ENCODE measurements around the gene AMZ1. TPM values are rescaled to one million over a fixed set of nuclear protein-coding genes. Genes with fewer than 3 reads are reported as not detected.

Gene AMZ1
- total RNA-seq, 2 donors from 2014 or later: not detected

DNA sequence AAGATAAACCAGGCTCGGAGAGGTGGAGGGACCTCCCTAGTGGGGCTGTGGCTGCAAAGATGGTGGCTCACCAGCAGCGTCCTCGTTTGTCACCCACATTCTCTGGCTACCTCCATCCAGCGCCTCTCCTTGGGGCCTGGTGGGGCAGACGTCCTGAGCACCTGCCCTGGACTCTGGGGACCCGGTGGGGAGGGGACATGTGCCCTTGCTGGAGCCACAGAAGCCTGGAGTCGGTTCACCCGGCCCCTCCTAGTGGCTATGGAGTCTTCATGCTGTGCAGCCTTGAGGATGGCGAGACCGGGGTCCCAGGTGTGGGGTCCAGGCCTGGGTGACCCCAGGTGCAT, 41.7 kb upstream of the AMZ1 start:
- H3K4me3 Mint-ChIP-seq: no peak overlapping the region
- no peak for DNase-seq (ENCODE audit: low spot score)
- H3K27ac Mint-ChIP-seq: no peak overlapping the region
- H3K4me1 Mint-ChIP-seq (ENCODE audit: low read depth in 2 of 2): peaks cover 10 to 13% of the 10 kb centered on the region in 2 donors
- no peaks in the 10 kb centered on the region for H3K9me3 Mint-ChIP-seq
- H3K36me3 Mint-ChIP-seq: no peaks in the 10 kb centered on the region
- no peaks in the 10 kb centered on the region for H3K27me3 Mint-ChIP-seq
- no peak for ATAC-seq

DNA sequence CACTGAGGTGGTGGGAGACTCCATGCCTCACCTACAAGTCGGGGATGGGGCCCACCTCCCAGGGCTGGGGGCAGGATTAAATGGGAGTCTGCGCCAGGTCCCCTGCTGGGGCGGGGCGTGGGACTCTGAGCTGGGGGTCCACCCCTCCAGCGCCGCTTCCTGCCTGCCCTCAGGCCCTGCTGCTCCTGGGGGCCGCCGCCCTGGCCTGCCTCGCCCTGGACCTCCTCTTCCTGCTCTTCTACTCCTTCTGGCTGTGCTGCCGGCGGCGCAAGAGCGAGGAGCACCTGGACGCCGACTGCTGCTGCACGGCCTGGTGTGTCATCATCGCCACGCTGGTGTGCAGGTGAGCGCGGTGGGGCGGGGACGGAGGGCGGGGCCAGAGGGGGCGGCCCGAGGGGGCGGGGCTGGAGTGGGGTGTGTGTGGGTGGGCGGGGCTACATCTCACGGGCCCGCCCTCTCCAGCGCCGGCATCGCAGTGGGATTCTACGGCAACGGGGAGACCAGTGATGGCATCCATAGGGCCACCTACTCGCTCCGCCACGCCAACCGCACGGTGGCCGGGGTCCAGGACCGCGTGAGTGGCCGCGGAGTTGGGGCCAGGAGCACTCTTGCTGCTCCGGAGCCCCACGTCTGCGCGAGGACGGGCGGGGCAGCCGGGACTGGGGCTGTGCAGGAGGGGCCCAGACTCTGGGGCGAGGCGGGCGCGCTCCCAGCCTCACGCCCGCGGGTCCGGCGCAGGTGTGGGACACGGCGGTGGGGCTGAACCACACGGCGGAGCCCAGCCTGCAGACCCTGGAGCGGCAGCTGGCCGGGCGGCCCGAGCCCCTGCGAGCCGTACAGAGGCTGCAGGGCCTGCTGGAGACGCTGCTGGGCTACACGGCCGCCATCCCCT, 41.1 kb upstream of the AMZ1 start:
- H3K9me3 Mint-ChIP-seq: no peaks in the 10 kb centered on the region
- DNase-seq (ENCODE audit: low spot score): no peak
- no peak overlapping the region for H3K27ac Mint-ChIP-seq
- no peaks in the 10 kb centered on the region for H3K36me3 Mint-ChIP-seq
- ATAC-seq: no peak
- no peak overlapping the region for H3K4me3 Mint-ChIP-seq
- H3K4me1 Mint-ChIP-seq (ENCODE audit: low read depth in 2 of 2): peaks cover 10 to 13% of the 10 kb centered on the region in 2 donors
- H3K27me3 Mint-ChIP-seq: no peaks in the 10 kb centered on the region

GRCh38 chr7:2647594-2648172, 40.3 kb upstream of the AMZ1 start:
- no peak for ATAC-seq

GRCh38 chr7:2649139-2649838, 38.7 kb upstream of the AMZ1 start:
- no peak overlapping the region for H3K27ac Mint-ChIP-seq
- DNase-seq (ENCODE audit: low spot score) (no peak), ATAC-seq (no peak)
- no peaks in the 10 kb centered on the region for H3K36me3 Mint-ChIP-seq
- H3K27me3 Mint-ChIP-seq: no peaks in the 10 kb centered on the region
- H3K9me3 Mint-ChIP-seq: no peaks in the 10 kb centered on the region
- H3K4me3 Mint-ChIP-seq: no peak overlapping the region
- H3K4me1 Mint-ChIP-seq (ENCODE audit: low read depth in 2 of 2): peaks cover 10 to 12% of the 10 kb centered on the region in 2 donors

More at GRCh38 chr7:2647594-2648172, 40.3 kb upstream of the AMZ1 start:
- Mint-ChIP-seq H3K4me3 (no peak overlapping the region), H3K4me1 (ENCODE audit: low read depth in 2 of 2) (peaks cover 10 to 13% of the 10 kb centered on the region in 2 donors), H3K9me3 (no peaks in the 10 kb centered on the region), H3K27ac (no peak overlapping the region), H3K27me3 (no peaks in the 10 kb centered on the region), H3K36me3 (no peaks in the 10 kb centered on the region)
- no peak for DNase-seq (ENCODE audit: low spot score)

- peaks cover 7 to 8% of the 10 kb centered on the region in 2 donors for H3K4me1 Mint-ChIP-seq (ENCODE audit: low read depth in 2 of 2)
- H3K9me3 Mint-ChIP-seq: no peaks in the 10 kb centered on the region
- H3K36me3 Mint-ChIP-seq: no peaks in the 10 kb centered on the region
- DNase-seq (ENCODE audit: low spot score) (no peak), ATAC-seq (no peak)
- no peak overlapping the region for H3K27ac Mint-ChIP-seq
- H3K27me3 Mint-ChIP-seq: no peaks in the 10 kb centered on the region
- no peak overlapping the region for H3K4me3 Mint-ChIP-seq
These were observed 38.0 kb upstream of the AMZ1 start for GRCh38 chr7:2649991-2650390.

GRCh38 chr7:2650451-2650850, 37.6 kb upstream of the AMZ1 start:
- no peak overlapping the region for H3K27ac Mint-ChIP-seq
- no peaks in the 10 kb centered on the region for H3K36me3 Mint-ChIP-seq
- H3K4me1 Mint-ChIP-seq (ENCODE audit: low read depth in 2 of 2): peaks cover 2 to 3% of the 10 kb centered on the region in 2 donors
- no peak overlapping the region for H3K4me3 Mint-ChIP-seq
- no peaks in the 10 kb centered on the region for H3K27me3 Mint-ChIP-seq
- no peaks in the 10 kb centered on the region for H3K9me3 Mint-ChIP-seq
- ATAC-seq (no peak), DNase-seq (ENCODE audit: low spot score) (no peak)

- Mint-ChIP-seq H3K4me1 (ENCODE audit: low read depth in 2 of 2) (no peaks in the 10 kb centered on the region), H3K4me3 (no peak overlapping the region), H3K9me3 (no peaks in the 10 kb centered on the region), H3K36me3 (no peaks in the 10 kb centered on the region), H3K27ac (no peak overlapping the region), H3K27me3 (no peaks in the 10 kb centered on the region)
- ATAC-seq (peak in 1 of 2 donors; percentile 7), DNase-seq (ENCODE audit: low spot score) (no peak)
These were observed 36.7 kb upstream of the AMZ1 start for GRCh38 chr7:2651336-2651735.

GRCh38 chr7:2651847-2652735, 35.9 kb upstream of the AMZ1 start:
- no peak overlapping the region for H3K4me3 Mint-ChIP-seq
- H3K27ac Mint-ChIP-seq: no peak overlapping the region
- H3K4me1 Mint-ChIP-seq (ENCODE audit: low read depth in 2 of 2): peaks cover 2 to 3% of the 10 kb centered on the region in 2 donors
- DNase-seq (ENCODE audit: low spot score): no peak
- no peak for ATAC-seq
- peaks cover 2% of the 10 kb centered on the region for H3K36me3 Mint-ChIP-seq
- no peaks in the 10 kb centered on the region for H3K27me3 Mint-ChIP-seq
- no peaks in the 10 kb centered on the region for H3K9me3 Mint-ChIP-seq

- H3K4me3 Mint-ChIP-seq: no peak overlapping the region
- H3K36me3 Mint-ChIP-seq: peaks cover 6% of the 10 kb centered on the region
- ATAC-seq (no peak), DNase-seq (ENCODE audit: low spot score) (no peak)
- no peaks in the 10 kb centered on the region for H3K27me3 Mint-ChIP-seq
- H3K27ac Mint-ChIP-seq: no peak overlapping the region
- H3K9me3 Mint-ChIP-seq: no peaks in the 10 kb centered on the region
- H3K4me1 Mint-ChIP-seq (ENCODE audit: low read depth in 2 of 2): peaks cover 5 to 7% of the 10 kb centered on the region in 2 donors
These were observed 35.3 kb upstream of the AMZ1 start for GRCh38 chr7:2652736-2653060.

DNA sequence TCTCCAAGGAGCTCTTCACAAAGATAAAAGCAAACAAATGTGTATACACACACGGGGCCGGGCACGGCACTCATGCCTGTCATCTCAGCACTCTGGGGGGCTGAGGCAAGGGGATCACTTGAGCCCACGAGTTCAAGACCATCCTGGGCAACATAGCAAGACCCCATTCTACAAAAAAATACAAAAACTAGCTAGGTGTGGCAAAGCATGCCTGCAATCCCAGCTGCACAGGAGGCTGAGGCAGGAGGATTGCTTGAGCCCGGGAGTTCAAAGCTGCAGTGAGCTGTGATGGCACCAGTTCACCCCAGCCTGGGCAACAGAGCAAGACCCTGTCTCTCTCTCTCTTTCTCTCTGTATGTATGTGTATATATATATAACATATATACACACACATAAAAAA, 33.9 kb upstream of the AMZ1 start:
- ATAC-seq (no peak), DNase-seq (ENCODE audit: low spot score) (no peak)
- H3K36me3 Mint-ChIP-seq: peaks cover 6% of the 10 kb centered on the region
- H3K4me3 Mint-ChIP-seq: no peak overlapping the region
- no peak overlapping the region for H3K27ac Mint-ChIP-seq
- H3K27me3 Mint-ChIP-seq: no peaks in the 10 kb centered on the region
- no peaks in the 10 kb centered on the region for H3K9me3 Mint-ChIP-seq
- H3K4me1 Mint-ChIP-seq (ENCODE audit: low read depth in 2 of 2): peaks cover 5 to 7% of the 10 kb centered on the region in 2 donors

GRCh38 chr7:2655870-2656614, 32.0 kb upstream of the AMZ1 start:
- ATAC-seq: no peak
- Mint-ChIP-seq H3K27me3 (no peaks in the 10 kb centered on the region), H3K9me3 (no peaks in the 10 kb centered on the region), H3K27ac (no peak overlapping the region), H3K36me3 (peaks cover 6% of the 10 kb centered on the region), H3K4me3 (no peak overlapping the region), H3K4me1 (ENCODE audit: low read depth in 2 of 2) (peaks cover 5 to 7% of the 10 kb centered on the region in 2 donors)
- DNase-seq (ENCODE audit: low spot score): no peak

GRCh38 chr7:2657208-2657607, 30.8 kb upstream of the AMZ1 start:
- Mint-ChIP-seq H3K4me1 (ENCODE audit: low read depth in 2 of 2) (peaks cover 5 to 7% of the 10 kb centered on the region in 2 donors), H3K36me3 (peaks cover 6% of the 10 kb centered on the region), H3K9me3 (no peaks in the 10 kb centered on the region), H3K27ac (no peak overlapping the region), H3K4me3 (no peak overlapping the region), H3K27me3 (no peaks in the 10 kb centered on the region)
- ATAC-seq (no peak), DNase-seq (ENCODE audit: low spot score) (no peak)

Measured in natural killer cell treated with Interleukin-12 subunit alpha and Interleukin-12 subunit beta and Interleukin-15 and Interleukin-18, amount 100 ng/mL, for 72 hours (primary cell).